ENCODE results near the gene KCNG4. TPM values are rescaled to one million over a fixed set of nuclear protein-coding genes. Genes with fewer than 3 reads are reported as not detected.

Gene KCNG4
- total and polyA plus RNA-seq, 2 donors (not counting 1 experiment from before 2014, with no cell fraction given), result not detected

DNA sequence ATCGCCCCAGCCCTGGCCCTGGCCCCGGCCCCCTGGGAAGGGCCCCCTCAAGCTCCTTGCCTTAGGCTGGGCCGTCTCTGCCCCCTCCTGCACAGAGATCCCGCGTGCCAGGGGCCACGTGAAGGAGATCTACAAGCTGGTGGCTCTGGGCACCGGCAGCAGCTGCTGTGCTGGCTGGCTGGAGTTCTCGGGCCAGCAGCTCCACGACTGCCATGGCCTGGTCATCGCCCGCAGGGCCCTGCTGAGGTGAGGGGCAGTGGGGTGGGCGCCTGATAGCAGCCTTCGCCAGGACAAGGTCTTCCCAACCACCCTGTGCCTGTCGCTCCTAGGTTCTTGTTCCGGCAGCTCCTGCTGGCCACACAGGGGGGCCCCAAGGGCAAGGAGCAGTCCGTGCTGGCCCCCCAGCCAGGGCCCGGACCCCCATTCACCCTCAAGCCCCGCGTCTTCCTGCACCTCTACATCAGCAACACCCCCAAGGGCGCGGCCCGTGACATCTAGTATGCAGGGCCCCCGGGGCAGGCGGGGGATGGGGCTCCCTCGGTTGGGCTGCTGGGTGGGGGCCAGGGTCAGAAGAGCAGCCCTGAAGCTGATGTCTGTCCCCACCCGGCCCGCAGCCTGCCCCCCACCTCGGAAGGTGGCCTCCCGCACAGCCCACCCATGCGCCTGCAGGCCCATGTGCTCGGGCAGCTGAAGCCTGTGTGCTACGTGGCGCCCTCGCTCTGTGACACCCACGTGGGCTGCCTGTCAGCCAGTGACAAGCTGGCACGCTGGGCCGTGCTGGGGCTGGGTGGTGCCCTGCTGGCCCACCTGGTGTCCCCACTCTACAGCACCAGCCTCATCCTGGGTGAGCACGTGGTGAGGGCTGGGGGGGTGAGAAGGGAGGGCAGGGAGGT is 44.4 kb downstream of the KCNG4 start:
- no peak for TF ChIP-seq EZH2 (IDR thresholded peaks at IDR 0.05; ENCODE audit: low read length, missing control alignments)
- TF ChIP-seq, protein P1, sequence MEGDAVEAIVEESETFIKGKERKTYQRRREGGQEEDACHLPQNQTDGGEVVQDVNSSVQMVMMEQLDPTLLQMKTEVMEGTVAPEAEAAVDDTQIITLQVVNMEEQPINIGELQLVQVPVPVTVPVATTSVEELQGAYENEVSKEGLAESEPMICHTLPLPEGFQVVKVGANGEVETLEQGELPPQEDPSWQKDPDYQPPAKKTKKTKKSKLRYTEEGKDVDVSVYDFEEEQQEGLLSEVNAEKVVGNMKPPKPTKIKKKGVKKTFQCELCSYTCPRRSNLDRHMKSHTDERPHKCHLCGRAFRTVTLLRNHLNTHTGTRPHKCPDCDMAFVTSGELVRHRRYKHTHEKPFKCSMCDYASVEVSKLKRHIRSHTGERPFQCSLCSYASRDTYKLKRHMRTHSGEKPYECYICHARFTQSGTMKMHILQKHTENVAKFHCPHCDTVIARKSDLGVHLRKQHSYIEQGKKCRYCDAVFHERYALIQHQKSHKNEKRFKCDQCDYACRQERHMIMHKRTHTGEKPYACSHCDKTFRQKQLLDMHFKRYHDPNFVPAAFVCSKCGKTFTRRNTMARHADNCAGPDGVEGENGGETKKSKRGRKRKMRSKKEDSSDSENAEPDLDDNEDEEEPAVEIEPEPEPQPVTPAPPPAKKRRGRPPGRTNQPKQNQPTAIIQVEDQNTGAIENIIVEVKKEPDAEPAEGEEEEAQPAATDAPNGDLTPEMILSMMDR (conservative IDR thresholded peaks at IDR 0.05 in 1 of 2, IDR thresholded peaks at IDR 0.05 in 1 of 2; ENCODE audit: low read depth in 1 of 2, low read length in 2 of 2), result no peak
- Histone ChIP-seq H3K4me3 (replicated peaks in 1 of 4; ENCODE audit: control extremely low read depth in 1 of 4, insufficient read depth in 1 of 4, low read depth in 3 of 4, low read length in 4 of 4) (no peak overlapping the region), H2AFZ (ENCODE audit: low read length) (no peak overlapping the region), H3K27me3 (ENCODE audit: control insufficient read depth, insufficient read depth, low read length) (peaks cover 11% of the 10 kb centered on the region), H3K4me1 (ENCODE audit: control insufficient read depth, extremely low read depth, insufficient read depth, low read length) (no peaks in the 10 kb centered on the region), H4K20me1 (ENCODE audit: control insufficient read depth, extremely low read depth, insufficient read depth, low read length) (no peaks in the 10 kb centered on the region), H3K9ac (ENCODE audit: insufficient read depth, low read length) (no peak overlapping the region), H3K36me3 (ENCODE audit: control insufficient read depth, insufficient read depth, low read length) (no peaks in the 10 kb centered on the region), H3K27ac (ENCODE audit: insufficient read depth, low read length) (no peak overlapping the region), H3K79me2 (ENCODE audit: control insufficient read depth, insufficient read depth, low read length) (no peaks in the 10 kb centered on the region), H3K4me2 (ENCODE audit: extremely low read depth, insufficient read depth, low read length) (no peak overlapping the region), H3K9me3 (ENCODE audit: control insufficient read depth, insufficient read depth, low read depth, low read length) (no peaks in the 10 kb centered on the region)
- DNase-seq (ENCODE audit: low read depth in 2 of 2), result no peak

DNA sequence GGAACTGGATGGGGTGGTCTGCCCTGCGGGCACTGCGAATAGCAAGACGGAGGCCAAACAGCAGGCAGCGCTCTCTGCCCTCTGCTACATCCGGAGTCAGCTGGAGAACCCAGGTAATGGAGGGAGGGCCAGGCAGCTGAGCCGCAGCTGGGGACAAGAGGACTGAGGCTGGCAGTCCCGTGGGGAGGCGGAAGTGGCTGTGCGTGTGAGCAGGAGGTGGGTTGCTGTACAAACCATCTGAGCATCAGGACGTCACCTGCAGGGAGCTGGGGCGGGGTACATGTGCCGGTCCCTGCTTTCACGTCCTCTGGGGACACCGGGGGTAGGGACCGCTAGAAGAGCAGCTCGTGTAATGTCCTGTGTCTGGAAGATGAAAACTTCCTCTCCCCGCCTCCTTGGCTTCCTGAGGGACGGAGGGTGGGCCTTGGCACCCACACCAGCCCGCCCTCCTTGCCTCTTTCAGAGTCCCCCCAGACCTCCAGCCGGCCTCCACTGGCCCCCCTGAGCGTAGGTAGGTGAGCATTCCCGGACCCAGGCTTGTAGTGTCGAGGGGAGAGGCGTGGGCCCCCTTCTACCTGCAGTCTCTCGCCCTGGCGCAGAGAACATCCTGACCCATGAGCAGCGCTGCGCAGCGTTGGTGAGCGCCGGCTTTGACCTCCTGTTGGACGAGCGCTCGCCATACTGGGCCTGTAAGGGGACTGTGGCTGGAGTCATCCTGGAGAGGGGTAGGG is 45.2 kb downstream of the KCNG4 start:
- no peaks in the 10 kb centered on the region for H3K36me3 ChIP-seq (ENCODE audit: control insufficient read depth, insufficient read depth, low read length)
- H3K79me2 ChIP-seq (ENCODE audit: control insufficient read depth, insufficient read depth, low read length), result no peaks in the 10 kb centered on the region
- no peak overlapping the region for H3K27ac ChIP-seq (ENCODE audit: insufficient read depth, low read length)
- peaks cover 7% of the 10 kb centered on the region for H3K27me3 ChIP-seq (ENCODE audit: control insufficient read depth, insufficient read depth, low read length)
- H3K4me1 ChIP-seq (ENCODE audit: control insufficient read depth, extremely low read depth, insufficient read depth, low read length), result no peaks in the 10 kb centered on the region
- no peak overlapping the region for H3K4me2 ChIP-seq (ENCODE audit: extremely low read depth, insufficient read depth, low read length)
- no peak for DNase-seq (ENCODE audit: low read depth in 2 of 2)
- no peak overlapping the region for H2AFZ ChIP-seq (ENCODE audit: low read length)
- no peaks in the 10 kb centered on the region for H4K20me1 ChIP-seq (ENCODE audit: control insufficient read depth, extremely low read depth, insufficient read depth, low read length)
- TF ChIP-seq, protein P1 (conservative IDR thresholded peaks at IDR 0.05 in 1 of 2, IDR thresholded peaks at IDR 0.05 in 1 of 2; ENCODE audit: low read depth in 1 of 2, low read length in 2 of 2), result no peak
- no peak for TF ChIP-seq EZH2 (IDR thresholded peaks at IDR 0.05; ENCODE audit: low read length, missing control alignments)
- H3K4me3 ChIP-seq (replicated peaks in 1 of 4; ENCODE audit: control extremely low read depth in 1 of 4, insufficient read depth in 1 of 4, low read depth in 3 of 4, low read length in 4 of 4), result no peak overlapping the region
- H3K9ac ChIP-seq (ENCODE audit: insufficient read depth, low read length), result no peak overlapping the region
- H3K9me3 ChIP-seq (ENCODE audit: control insufficient read depth, insufficient read depth, low read depth, low read length), result no peaks in the 10 kb centered on the region

DNA sequence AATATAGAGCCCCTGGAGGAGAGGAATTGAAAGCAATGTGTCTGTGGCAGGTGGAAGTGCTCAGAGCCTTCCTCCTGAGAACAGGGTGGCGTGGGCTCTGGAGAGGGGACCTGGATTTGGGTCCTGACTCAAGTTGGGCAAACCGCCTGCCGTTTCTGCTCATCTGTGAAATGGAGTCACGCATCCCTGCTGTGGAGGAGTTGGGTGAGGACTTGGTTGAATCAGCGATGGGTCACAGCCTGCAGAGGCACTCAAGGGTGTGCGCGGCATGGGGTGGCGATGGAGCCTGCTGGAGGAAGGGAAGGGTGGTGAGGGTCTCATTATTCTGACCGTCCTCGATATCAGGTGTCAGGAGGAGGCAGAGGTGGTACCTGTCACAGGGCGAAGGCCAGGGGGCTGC is 45.8 kb downstream of the KCNG4 start:
- Histone ChIP-seq H3K79me2 (ENCODE audit: control insufficient read depth, insufficient read depth, low read length) (no peaks in the 10 kb centered on the region), H3K27me3 (ENCODE audit: control insufficient read depth, insufficient read depth, low read length) (peaks cover 7% of the 10 kb centered on the region), H3K36me3 (ENCODE audit: control insufficient read depth, insufficient read depth, low read length) (no peaks in the 10 kb centered on the region), H4K20me1 (ENCODE audit: control insufficient read depth, extremely low read depth, insufficient read depth, low read length) (no peaks in the 10 kb centered on the region), H3K4me1 (ENCODE audit: control insufficient read depth, extremely low read depth, insufficient read depth, low read length) (no peaks in the 10 kb centered on the region), H3K9me3 (ENCODE audit: control insufficient read depth, insufficient read depth, low read depth, low read length) (no peaks in the 10 kb centered on the region), H3K4me2 (ENCODE audit: extremely low read depth, insufficient read depth, low read length) (no peak overlapping the region), H3K9ac (ENCODE audit: insufficient read depth, low read length) (no peak overlapping the region), H3K4me3 (replicated peaks in 1 of 4; ENCODE audit: control extremely low read depth in 1 of 4, insufficient read depth in 1 of 4, low read depth in 3 of 4, low read length in 4 of 4) (no peak overlapping the region), H3K27ac (ENCODE audit: insufficient read depth, low read length) (no peak overlapping the region), H2AFZ (ENCODE audit: low read length) (no peak overlapping the region)
- TF ChIP-seq, protein P1 (conservative IDR thresholded peaks at IDR 0.05 in 1 of 2, IDR thresholded peaks at IDR 0.05 in 1 of 2; ENCODE audit: low read depth in 1 of 2, low read length in 2 of 2), result no peak
- TF ChIP-seq EZH2 (IDR thresholded peaks at IDR 0.05; ENCODE audit: low read length, missing control alignments), result no peak
- no peak for DNase-seq (ENCODE audit: low read depth in 2 of 2)

Data from fibroblast of lung (primary cell).